Right lobe of liver (tissue), 4 donors: ENCODE data around the gene TENM4.

ENCODE experiments used
- POLR2A ChIP-seq: fragments of 450-650 bp; IDR thresholded peaks from one replicate; pipeline ENCODE4 v1.6.1; 2017; ENCODE audit warnings: antibody characterized with exemption, mild to moderate bottlenecking
- TF ChIP-seq, protein P1 (sequence below), 4 donors: fragments of 200-600 bp in 3 of 4; fragments of 450-650 bp in 1 of 4; IDR thresholded peaks; one replicate each; pipeline versions ENCODE4 v1.5.1 to v1.8.0; 2016 to 2022; ENCODE audit warnings: antibody characterized with exemption in 4 of 4, mild to moderate bottlenecking in 2 of 4
- donor health status: DM: no; HTN: no; CAD: no.
- donor health status: DM: no; HTN: no; CAD: no.
- donor health status: DM: no; HTN: yes; CAD: no.

DNA sequence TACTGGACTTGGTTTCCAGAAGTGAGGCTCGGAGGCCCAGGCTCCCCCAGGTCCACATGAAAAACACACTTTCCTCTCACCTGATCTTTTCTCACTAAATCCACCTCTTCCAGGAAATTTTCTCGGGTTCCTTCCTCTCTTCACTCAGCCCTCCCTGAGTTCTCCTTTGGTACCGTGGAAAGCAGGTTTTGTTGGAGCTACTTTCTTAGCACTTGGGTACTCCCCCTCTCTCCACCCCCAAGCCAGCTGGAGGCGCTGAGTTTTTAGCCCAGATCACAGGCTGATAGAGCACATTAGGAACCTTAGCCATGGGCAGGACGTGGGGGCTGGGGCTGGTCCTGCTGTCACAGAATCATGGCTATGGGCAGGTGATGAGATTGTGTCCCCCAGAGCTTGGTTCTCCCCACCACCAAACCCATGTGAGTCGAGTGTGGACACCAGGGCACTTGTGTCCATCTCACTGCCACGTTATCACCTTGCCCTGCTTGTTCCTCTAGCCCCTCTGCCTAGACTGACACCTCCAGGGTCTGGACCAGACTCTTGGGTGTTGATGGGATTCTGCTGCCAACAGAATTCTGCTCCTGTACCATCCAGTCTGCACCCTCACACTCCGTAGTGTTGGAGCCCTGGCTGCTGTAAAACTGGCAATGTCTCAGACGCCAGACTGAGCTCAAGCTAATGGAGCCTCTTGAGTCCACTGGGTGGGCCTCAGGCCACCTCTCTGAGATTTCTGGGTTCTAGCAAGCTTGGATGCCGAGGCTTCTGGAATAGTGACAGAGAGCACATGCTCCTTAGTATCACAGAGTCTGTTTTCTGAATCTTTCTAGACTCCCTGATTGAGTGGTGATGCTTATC lies 791.2 kb downstream of the TENM4 start:
- TF ChIP-seq, protein P1, sequence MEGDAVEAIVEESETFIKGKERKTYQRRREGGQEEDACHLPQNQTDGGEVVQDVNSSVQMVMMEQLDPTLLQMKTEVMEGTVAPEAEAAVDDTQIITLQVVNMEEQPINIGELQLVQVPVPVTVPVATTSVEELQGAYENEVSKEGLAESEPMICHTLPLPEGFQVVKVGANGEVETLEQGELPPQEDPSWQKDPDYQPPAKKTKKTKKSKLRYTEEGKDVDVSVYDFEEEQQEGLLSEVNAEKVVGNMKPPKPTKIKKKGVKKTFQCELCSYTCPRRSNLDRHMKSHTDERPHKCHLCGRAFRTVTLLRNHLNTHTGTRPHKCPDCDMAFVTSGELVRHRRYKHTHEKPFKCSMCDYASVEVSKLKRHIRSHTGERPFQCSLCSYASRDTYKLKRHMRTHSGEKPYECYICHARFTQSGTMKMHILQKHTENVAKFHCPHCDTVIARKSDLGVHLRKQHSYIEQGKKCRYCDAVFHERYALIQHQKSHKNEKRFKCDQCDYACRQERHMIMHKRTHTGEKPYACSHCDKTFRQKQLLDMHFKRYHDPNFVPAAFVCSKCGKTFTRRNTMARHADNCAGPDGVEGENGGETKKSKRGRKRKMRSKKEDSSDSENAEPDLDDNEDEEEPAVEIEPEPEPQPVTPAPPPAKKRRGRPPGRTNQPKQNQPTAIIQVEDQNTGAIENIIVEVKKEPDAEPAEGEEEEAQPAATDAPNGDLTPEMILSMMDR (IDR thresholded peaks at IDR 0.05), result no peak
- no peak for TF ChIP-seq POLR2A
